ENCODE measurements around the gene LRCH1.

LRCH1 gene

GRCh38 chr13:46565808-46566750 is 13.1 kb downstream of the LRCH1 start:
- DNase-seq = no peak

GRCh38 chr13:46567671-46568070 is 14.7 kb downstream of the LRCH1 start:
- no peak for DNase-seq

GRCh38 chr13:46569456-46569855 is 16.5 kb downstream of the LRCH1 start:
- DNase-seq = no peak

GRCh38 chr13:46570273-46570672 is 17.3 kb downstream of the LRCH1 start:
- no peak for DNase-seq

- no peak for DNase-seq
Observed at GRCh38 chr13:46571189-46571908, 18.4 kb downstream of the LRCH1 start.

- DNase-seq = no peak
Observed at GRCh38 chr13:46571909-46572595, 19.1 kb downstream of the LRCH1 start.

GRCh38 chr13:46572752-46573431 is 19.9 kb downstream of the LRCH1 start:
- DNase-seq = no peak

GRCh38 chr13:46575301-46575771 is 22.4 kb downstream of the LRCH1 start:
- DNase-seq = no peak

- no peak for DNase-seq
Observed at GRCh38 chr13:46575818-46576221, 22.9 kb downstream of the LRCH1 start.

- no peak for DNase-seq
Observed at GRCh38 chr13:46576762-46577161, 23.8 kb downstream of the LRCH1 start.

- no peak for DNase-seq
Observed at GRCh38 chr13:46577696-46578589, 25.0 kb downstream of the LRCH1 start.

- DNase-seq = no peak
Observed at GRCh38 chr13:46578590-46578975, 25.6 kb downstream of the LRCH1 start.

GRCh38 chr13:46580362-46580839 is 27.4 kb downstream of the LRCH1 start:
- DNase-seq = no peak

- no peak for DNase-seq
Observed at GRCh38 chr13:46582190-46582589, 29.2 kb downstream of the LRCH1 start.

GRCh38 chr13:46586751-46587514 is 34.0 kb downstream of the LRCH1 start:
- no peak for DNase-seq

- no peak for DNase-seq
Observed at GRCh38 chr13:46587807-46588418, 34.9 kb downstream of the LRCH1 start.

GRCh38 chr13:46592385-46592784 is 39.4 kb downstream of the LRCH1 start:
- no peak for DNase-seq

GRCh38 chr13:46593398-46593797 is 40.4 kb downstream of the LRCH1 start:
- no peak for DNase-seq

- DNase-seq = no peak
Observed at GRCh38 chr13:46594374-46595078, 41.6 kb downstream of the LRCH1 start.
